Effector memory CD4-positive, alpha-beta T cell (primary cell): ENCODE data around the gene MAPK1.

Experiments
- DNase-seq, 3 donors: peaks; one replicate each; pipeline ENCODE4 v3.0.0-alpha.2; 2020
- H3K27ac ChIP-seq: 2 replicates; pipeline ENCODE4 v1.7.0; 2013; ENCODE audit warnings: mild to moderate bottlenecking, low read length, moderate library complexity; ENCODE audit not compliant: insufficient read depth, poor library complexity, severe bottlenecking
- H3K27me3 ChIP-seq: replicated peaks from 2 replicates; pipeline ENCODE4 v1.7.0; 2013; ENCODE audit warnings: mild to moderate bottlenecking, low read length; ENCODE audit not compliant: insufficient read depth, control insufficient read depth, poor library complexity, severe bottlenecking
- H3K36me3 ChIP-seq: 2 replicates; pipeline ENCODE4 v1.7.0; 2013; ENCODE audit warnings: mild to moderate bottlenecking, low read length, moderate library complexity; ENCODE audit not compliant: control insufficient read depth, insufficient read depth
- H3K4me1 ChIP-seq: 2 replicates; pipeline ENCODE4 v1.7.0; 2013; ENCODE audit warnings: low read length, mild to moderate bottlenecking; ENCODE audit not compliant: control insufficient read depth, insufficient read depth, poor library complexity, severe bottlenecking
- H3K4me3 ChIP-seq: 2 replicates; pipeline ENCODE4 v1.7.0; 2013; ENCODE audit warnings: low read length, low read depth, mild to moderate bottlenecking; ENCODE audit not compliant: insufficient read depth, poor library complexity, severe bottlenecking
- H3K9me3 ChIP-seq: 2 replicates; pipeline ENCODE4 v1.7.0; 2013; ENCODE audit warnings: mild to moderate bottlenecking, low read length, moderate library complexity; ENCODE audit not compliant: control insufficient read depth

MAPK1 gene

DNA sequence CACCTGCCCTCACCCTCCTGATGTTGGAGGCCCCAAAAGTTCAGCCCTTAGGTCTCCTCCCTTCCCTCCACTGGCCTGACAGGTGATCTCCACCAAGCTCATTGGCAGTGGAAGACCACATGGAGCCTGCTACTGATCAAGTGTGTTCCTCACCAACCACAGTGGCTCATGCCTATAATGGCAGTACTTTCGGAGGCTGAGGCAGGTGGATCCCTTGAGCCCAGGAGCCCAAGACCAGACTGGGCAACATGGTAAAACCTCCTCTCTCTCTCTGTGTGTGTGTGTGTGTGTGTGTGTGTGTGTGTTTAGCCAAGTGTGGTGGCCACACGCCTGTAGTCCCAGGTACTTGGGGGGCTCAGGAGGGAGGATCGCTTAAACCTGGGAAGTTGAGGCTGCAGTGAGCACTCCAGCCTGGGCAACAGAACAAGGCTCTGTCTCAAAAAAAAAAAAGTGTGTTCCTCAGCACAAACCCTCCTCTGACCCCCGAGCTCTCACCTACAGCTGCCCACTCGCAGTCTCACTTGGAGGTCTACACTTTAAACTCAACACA lies 127.5 kb downstream of the MAPK1 start:
- no peak overlapping the region for H3K27ac ChIP-seq
- DNase-seq: no peak
- H3K9me3 ChIP-seq: no peaks in the 10 kb centered on the region
- no peaks in the 10 kb centered on the region for H3K36me3 ChIP-seq
- H3K27me3 ChIP-seq: no peaks in the 10 kb centered on the region
- H3K4me1 ChIP-seq: peaks cover 8% of the 10 kb centered on the region
- no peak overlapping the region for H3K4me3 ChIP-seq

DNA sequence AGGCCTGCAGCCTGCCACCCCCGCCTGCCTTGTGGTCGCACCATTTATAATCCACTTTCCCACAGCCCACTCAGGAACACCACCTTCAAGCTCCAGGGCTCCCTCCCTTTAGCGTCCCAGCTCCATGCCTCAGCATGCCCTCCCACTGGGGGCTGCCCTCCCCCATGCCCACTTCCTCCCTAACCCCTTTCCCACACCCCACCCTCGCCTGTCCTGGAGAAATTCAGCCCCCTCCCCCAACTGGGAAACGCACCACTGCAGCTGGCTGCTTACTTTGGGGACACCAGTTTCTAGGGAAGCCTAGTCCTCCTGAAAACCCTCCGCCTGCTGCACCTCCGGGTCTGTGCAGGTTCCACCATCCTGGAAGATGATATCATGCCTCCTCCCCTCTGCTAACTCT lies 128.5 kb downstream of the MAPK1 start:
- Histone ChIP-seq H3K27ac (no peak overlapping the region), H3K4me3 (no peak overlapping the region), H3K36me3 (no peaks in the 10 kb centered on the region), H3K27me3 (no peaks in the 10 kb centered on the region), H3K9me3 (no peaks in the 10 kb centered on the region), H3K4me1 (peaks cover 9% of the 10 kb centered on the region)
- DNase-seq: no peak

DNA sequence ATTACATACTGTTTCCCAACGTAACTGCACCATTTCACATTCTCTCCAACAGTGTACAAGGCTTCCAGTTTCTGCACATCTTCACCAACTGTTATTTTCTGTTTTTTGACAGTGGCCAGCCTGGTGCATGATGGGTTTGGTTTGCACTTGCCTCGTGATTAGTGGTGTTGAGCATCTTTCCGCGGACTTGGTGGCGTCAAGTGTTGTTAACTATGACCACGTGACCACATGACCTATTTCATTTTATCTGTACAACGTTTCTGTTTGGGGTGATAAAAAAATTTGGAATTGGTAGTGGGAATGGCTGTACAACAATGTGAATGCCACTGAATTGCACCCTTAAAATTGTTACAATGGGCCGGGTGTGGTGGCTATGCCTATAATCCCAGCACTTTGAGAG lies 129.4 kb downstream of the MAPK1 start:
- H3K4me3 ChIP-seq: no peak overlapping the region
- no peaks in the 10 kb centered on the region for H3K27me3 ChIP-seq
- no peak for DNase-seq
- no peak overlapping the region for H3K27ac ChIP-seq
- H3K9me3 ChIP-seq: no peaks in the 10 kb centered on the region
- peaks cover 9% of the 10 kb centered on the region for H3K4me1 ChIP-seq
- H3K36me3 ChIP-seq: no peaks in the 10 kb centered on the region

DNA sequence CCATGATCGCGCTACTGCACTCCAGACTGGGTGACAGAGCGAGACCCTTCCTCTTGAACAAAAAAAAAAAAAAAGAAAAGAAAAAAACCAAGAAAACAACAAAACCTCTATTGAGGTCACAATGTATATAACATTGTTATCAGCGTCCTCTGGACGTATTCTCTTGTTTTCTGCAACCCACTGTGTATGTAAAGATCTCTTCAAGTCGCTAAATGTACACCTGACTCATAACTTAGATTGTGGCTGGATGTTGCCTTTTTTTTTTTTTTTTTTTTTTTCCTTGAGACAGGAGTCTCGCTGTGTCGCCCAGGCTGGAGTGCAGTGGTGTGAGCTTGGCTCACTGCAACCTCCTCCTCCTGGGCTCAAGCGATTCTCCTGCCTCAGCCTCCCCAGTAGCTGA lies 130.5 kb downstream of the MAPK1 start:
- no peak overlapping the region for H3K27ac ChIP-seq
- H3K4me1 ChIP-seq: peaks cover 9% of the 10 kb centered on the region
- no peaks in the 10 kb centered on the region for H3K9me3 ChIP-seq
- H3K4me3 ChIP-seq: no peak overlapping the region
- H3K27me3 ChIP-seq: no peaks in the 10 kb centered on the region
- no peaks in the 10 kb centered on the region for H3K36me3 ChIP-seq
- DNase-seq: no peak

DNA sequence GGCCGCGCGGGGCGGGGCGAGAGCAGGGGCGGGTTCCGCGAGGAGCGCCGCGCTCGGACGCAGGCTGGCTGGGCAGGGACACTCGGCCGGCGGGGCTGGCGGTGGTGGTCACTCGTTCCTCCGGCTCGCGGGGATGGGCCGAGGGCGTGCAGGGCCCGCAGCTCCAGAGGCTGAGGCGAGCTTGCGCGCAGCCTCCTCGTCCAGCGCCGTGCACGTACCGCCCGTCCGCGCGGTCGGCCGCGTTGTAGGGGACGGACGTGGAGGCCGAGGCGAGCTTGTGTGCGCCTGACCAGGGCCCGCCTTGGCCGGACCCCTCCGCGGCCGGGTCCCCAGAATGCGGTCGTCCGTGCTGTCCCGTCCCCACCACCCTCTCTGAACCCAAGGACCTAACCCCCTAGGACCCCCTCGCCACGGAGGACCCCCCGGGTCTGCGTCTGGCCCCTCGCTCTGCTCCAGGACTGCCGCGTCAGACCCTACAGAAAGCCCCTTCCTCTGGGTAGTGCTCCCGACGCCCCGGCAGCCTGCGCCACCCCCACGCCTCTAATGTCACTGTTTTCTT lies 131.3 kb downstream of the MAPK1 start:
- Histone ChIP-seq H3K4me1 (peaks cover 9% of the 10 kb centered on the region), H3K27me3 (no peaks in the 10 kb centered on the region), H3K9me3 (no peaks in the 10 kb centered on the region), H3K36me3 (no peaks in the 10 kb centered on the region), H3K4me3 (peak overlapping the region; percentile 56), H3K27ac (no peak overlapping the region)
- DNase-seq: no peak

DNA sequence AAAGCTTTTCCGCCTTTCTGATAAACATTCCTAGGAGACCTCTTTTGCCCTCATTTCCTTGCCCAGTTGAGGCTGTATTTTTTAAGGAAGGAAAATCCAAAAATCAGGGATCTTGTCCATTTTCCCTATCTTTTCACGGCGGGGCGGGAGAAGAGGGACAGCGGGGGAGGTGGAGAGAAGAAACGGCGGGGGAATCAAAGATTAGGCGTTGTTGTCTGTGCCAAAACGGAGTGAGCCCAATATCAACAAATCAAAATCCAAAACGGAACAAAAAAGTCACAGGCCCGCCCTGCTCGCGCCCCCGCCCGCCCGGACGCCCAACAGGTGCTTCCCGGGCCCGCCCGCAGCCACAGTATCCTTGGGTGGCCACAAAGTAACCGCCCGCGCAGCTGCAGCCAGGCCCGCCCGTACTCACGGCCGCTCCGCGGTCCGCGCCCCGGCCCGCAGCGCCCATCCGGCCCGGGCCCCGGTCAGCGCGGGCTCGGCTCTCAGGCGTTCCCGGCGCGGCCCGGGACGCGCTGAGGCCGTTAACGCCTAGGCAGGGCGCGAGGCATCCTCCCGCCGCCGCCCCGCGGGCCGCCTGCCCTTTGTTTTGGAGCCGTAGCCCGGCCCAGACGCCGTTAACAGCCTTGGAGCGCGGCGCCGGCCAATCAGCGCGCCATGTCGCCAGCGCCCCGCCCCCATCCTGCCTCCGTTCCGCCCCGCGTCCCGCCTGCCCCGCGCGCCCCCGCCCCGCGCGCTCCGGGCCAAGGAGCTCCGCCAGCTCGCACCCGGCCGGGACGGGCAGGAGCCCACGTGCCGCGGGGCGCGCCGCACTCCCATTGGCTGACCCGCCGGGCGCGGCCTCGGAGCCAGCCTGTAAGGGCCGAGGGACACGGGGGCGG lies 132.0 kb downstream of the MAPK1 start, which contains the start of gene YPEL1:
Gene YPEL1, minus strand, starts transcription at position 595 of the 884 bp plus-strand sequence. CDS start 25,050 bp downstream, outside the sequence.
- Histone ChIP-seq H3K4me1 (peaks cover 9% of the 10 kb centered on the region), H3K4me3 (peak within 1 kb of the TSS; percentile 81), H3K36me3 (no peaks in the 10 kb centered on the region), H3K27ac (peak within 1 kb of the TSS; percentile 62), H3K27me3 (no peaks in the 10 kb centered on the region), H3K9me3 (no peaks in the 10 kb centered on the region)
- peak; percentile 92 to 94 (median 92) for DNase-seq

DNA sequence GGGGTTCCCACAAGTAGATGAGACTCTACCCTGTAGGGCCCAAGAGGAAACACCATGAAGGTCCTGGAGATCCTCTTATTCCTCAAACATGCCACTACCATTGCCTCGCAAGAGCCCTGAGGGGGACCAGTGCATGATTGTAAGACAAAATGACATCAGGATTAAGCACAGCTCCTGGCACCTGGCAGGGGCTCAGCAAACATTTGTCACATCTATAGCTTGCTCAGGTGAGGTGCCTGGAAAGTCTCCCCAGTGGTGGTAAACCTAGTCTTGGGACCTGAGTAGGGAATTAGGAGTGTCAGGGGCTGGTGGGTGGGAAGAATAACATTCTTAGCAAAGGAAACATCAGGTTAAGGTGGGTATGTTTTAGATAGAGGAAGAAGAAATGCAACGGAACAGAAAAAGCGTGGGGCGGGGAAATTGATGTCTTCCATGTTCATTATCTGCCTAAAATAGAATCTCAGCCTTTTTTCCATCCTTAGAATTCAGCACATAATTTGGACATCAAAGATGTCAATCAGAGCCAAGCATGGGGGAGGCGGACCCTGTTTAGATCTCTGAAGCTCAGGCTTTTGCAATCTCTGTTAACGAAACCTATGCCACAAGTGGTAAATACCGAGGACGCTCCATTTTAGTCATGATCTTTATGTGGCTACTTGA lies 132.8 kb downstream of the MAPK1 start:
- Histone ChIP-seq H3K36me3 (no peaks in the 10 kb centered on the region), H3K4me1 (peaks cover 9% of the 10 kb centered on the region), H3K27me3 (no peaks in the 10 kb centered on the region), H3K4me3 (peak overlapping the region; percentile 81), H3K9me3 (no peaks in the 10 kb centered on the region), H3K27ac (peak overlapping the region; percentile 62)
- no peak for DNase-seq

DNA sequence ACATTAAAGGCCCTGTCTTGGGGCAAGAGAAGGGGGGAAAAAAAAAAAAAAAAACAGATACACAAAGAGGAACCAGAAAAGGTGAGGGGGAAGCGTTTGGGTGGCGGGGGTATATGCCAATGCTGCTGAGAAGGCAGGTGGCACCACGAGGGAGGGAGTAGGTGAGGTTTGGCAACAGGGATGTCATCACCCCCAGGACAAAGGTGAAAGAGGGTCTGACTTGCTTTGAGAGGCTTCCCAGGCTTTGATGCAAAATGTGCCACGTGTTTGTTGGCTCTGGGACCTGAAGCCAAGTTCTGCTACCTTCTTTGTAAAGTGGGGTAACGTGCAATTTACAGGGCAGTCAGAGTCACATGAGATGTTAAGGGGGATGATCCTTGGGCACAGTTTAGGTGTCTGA lies 135.9 kb downstream of the MAPK1 start:
- no peak overlapping the region for H3K4me3 ChIP-seq
- no peak overlapping the region for H3K27ac ChIP-seq
- no peaks in the 10 kb centered on the region for H3K27me3 ChIP-seq
- no peaks in the 10 kb centered on the region for H3K36me3 ChIP-seq
- no peaks in the 10 kb centered on the region for H3K9me3 ChIP-seq
- no peak for DNase-seq
- peaks cover 9% of the 10 kb centered on the region for H3K4me1 ChIP-seq

DNA sequence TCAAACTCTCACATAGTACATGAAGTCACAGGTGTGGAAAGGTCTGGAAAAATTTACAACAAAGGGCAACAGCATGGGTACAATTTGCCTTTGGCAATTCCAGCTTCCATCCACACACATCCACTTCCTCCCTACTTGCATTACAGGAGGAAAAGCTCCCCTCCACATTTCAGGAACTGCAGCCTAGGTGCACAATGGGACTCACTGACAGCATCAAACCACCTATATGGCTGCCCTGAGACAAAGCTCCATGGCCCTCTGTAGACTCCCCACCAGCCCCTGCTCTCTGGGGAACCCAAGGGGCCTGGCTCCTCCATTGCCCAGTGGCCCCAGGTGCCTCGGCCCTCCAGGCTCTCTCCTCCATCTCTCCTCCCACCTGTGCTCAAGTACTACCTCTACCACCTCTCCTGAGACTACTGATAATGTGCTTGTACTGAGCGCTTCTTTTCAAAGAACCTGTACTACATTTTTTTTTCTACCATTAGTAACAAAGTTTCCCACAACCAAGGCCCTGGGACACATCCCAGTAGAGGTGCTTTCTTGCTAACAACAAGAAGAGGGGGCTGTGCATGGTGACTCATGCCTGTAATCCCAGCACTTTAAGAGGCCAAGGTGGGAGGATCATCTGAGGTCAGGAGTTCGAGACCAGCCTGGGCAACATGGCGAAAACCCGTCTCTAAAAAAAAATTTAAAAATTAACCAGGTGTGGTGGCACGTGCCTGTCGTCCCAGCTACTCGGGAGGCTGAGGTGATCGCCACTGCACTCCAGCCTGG lies 136.7 kb downstream of the MAPK1 start:
- H3K4me1 ChIP-seq: peaks cover 5% of the 10 kb centered on the region
- no peak for DNase-seq
- no peaks in the 10 kb centered on the region for H3K9me3 ChIP-seq
- H3K27me3 ChIP-seq: no peaks in the 10 kb centered on the region
- H3K4me3 ChIP-seq: no peak overlapping the region
- no peak overlapping the region for H3K27ac ChIP-seq
- H3K36me3 ChIP-seq: no peaks in the 10 kb centered on the region
